GM18520 (cell line): ENCODE measurements around the gene AEBP1.

ENCODE experiments used
- ATAC-seq: cut with Tn5 transposase; IDR thresholded peaks from one replicate; pipeline ENCODE4 v1.9.1; 2021; ENCODE audit not compliant: unreplicated experiment

AEBP1 gene

GRCh38 chr7:44066494-44067063 is 37.6 kb upstream of the AEBP1 start:
- ATAC-seq = no peak

GRCh38 chr7:44067064-44067951 is 36.8 kb upstream of the AEBP1 start:
- no peak for ATAC-seq

GRCh38 chr7:44068054-44068453 is 36.1 kb upstream of the AEBP1 start:
- no peak for ATAC-seq

- ATAC-seq = no peak
These were observed 32.3 kb upstream of the AEBP1 start for GRCh38 chr7:44071726-44072363.

- no peak for ATAC-seq
These were observed 31.5 kb upstream of the AEBP1 start for GRCh38 chr7:44072364-44073231.

- ATAC-seq = no peak
These were observed 30.3 kb upstream of the AEBP1 start for GRCh38 chr7:44073664-44074348.

GRCh38 chr7:44074349-44074695 is 29.8 kb upstream of the AEBP1 start:
- ATAC-seq = no peak

GRCh38 chr7:44075296-44076075 is 28.7 kb upstream of the AEBP1 start:
- ATAC-seq = no peak

- no peak for ATAC-seq
These were observed 27.8 kb upstream of the AEBP1 start for GRCh38 chr7:44076101-44076895.

GRCh38 chr7:44077061-44077460 is 27.1 kb upstream of the AEBP1 start:
- no peak for ATAC-seq

- ATAC-seq = no peak
These were observed 26.5 kb upstream of the AEBP1 start for GRCh38 chr7:44077681-44078091.

- ATAC-seq = no peak
These were observed 25.6 kb upstream of the AEBP1 start for GRCh38 chr7:44078521-44078920.

- no peak for ATAC-seq
These were observed 24.7 kb upstream of the AEBP1 start for GRCh38 chr7:44079331-44080021.

- no peak for ATAC-seq
These were observed 24.0 kb upstream of the AEBP1 start for GRCh38 chr7:44080118-44080517.

GRCh38 chr7:44080686-44081265 is 23.4 kb upstream of the AEBP1 start:
- ATAC-seq = no peak

- no peak for ATAC-seq
These were observed 22.8 kb upstream of the AEBP1 start for GRCh38 chr7:44081266-44081748.

GRCh38 chr7:44082541-44083207 is 21.5 kb upstream of the AEBP1 start:
- ATAC-seq = peak; percentile 82
